GM19351 (cell line): ENCODE measurements around the gene TPP2.

Source experiments
- ATAC-seq: cut with Tn5 transposase; IDR thresholded peaks from one replicate; pipeline ENCODE4 v1.9.1; 2021; ENCODE audit warnings: mild to moderate bottlenecking, moderate library complexity; ENCODE audit not compliant: unreplicated experiment

TPP2 gene

DNA sequence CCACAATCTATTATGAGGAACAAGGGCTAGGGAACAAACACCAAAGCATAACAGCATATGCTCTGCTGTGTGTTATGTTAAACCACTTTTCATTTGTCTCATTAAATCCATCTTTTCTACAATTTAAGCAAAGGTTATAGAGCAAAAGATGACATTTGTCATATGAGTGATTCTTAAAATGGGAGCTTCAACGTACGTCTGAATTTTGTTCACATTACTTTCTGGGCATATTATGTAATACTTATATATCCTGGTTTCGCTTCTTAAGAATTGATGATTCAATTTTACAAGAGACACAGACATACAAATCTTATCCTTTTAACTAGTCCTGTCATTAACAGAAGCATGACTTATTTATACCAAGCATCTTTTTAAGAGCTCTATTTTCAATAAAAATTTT lies 3.3 kb upstream of the TPP2 start:
- no peak for ATAC-seq

DNA sequence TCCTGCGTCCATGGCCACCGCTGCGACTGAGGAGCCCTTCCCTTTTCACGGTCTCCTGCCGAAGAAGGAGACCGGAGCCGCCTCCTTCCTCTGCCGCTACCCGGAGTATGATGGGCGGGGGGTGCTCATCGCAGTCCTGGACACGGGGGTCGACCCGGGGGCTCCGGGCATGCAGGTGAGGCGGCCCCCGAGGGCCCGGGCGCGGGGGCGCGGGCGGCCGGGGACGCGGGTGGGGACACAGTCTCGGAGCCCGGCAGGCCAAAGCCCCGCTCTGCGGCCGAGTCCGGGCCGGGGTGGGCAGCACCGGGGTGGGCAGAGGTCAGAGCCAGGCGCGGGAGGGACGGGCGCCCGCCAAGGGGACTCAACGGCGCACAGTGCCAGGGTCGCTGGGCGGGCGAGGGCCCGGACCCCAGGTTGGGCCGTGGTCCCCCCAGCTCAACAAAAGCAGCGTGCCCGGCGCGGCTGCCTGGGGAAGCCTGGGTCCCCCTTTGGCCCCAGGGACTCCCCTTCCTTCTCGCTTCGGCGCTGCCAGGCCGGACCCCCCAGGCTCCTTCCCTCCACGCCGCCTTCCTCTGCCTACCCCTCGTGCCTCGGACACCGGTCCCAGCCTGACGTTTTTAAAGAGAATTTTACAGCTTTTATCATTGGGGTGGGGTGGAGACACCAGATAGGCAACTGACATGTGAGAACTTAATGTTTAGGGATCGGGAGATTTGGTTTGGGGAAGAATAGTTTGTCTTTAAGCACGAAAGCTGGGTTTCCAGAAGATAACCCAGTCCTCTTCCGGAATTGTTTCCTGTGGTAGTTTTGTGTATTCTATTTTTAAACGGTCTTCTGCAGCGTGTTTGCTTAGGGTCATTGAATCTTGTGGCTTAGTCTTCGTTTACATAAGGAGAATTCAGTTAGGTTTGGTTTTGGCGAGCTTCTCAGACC lies 509 bp downstream of the TPP2 start:
- ATAC-seq, result peak; percentile 24

DNA sequence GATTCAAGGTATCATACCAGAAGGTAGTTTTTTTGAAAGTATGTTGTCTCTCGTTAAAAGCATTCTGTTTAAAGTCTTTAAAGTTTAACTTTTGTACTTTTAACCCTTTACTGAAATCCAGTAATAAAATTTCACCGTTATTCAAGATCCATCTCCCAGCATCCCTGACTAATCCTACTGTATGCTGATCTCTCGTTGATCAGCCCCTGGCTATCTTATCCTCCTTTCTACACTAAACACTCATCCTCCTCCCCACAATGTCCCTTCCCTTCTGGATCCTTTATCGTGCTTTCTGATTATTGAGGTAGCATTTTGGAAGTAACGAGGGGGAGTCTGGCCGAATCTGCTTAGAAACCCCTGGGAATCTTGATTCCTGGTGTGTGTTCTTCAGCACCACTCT lies 1.3 kb downstream of the TPP2 start:
- ATAC-seq, result no peak

DNA sequence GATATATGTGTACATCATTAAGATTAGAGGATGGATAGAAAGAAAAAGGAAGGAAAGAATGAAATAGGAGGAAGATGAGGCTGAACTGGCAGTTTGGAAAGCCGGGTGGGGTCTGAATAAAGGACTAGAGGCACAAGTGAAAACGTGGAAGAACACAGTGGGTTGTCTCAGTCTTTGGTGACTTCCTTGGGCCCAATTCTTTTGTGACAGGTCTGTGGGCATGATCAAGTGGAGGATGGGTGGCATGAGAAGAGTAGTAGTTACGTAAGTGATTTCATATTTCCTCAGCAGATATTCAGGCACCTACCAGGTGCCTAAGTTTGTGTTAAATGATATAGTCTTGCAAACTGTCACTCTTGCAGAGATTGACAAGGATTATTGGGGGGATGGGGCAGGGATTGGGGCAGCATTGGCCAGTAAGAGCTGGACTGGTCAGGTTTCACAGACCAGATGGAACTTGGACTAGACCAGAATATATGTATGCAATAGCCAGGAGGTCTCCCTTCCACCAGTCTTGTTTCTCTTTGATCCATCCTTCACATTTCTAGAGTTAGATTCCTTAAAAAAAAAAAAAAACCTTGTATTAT lies 2.7 kb downstream of the TPP2 start:
- ATAC-seq, result no peak

DNA sequence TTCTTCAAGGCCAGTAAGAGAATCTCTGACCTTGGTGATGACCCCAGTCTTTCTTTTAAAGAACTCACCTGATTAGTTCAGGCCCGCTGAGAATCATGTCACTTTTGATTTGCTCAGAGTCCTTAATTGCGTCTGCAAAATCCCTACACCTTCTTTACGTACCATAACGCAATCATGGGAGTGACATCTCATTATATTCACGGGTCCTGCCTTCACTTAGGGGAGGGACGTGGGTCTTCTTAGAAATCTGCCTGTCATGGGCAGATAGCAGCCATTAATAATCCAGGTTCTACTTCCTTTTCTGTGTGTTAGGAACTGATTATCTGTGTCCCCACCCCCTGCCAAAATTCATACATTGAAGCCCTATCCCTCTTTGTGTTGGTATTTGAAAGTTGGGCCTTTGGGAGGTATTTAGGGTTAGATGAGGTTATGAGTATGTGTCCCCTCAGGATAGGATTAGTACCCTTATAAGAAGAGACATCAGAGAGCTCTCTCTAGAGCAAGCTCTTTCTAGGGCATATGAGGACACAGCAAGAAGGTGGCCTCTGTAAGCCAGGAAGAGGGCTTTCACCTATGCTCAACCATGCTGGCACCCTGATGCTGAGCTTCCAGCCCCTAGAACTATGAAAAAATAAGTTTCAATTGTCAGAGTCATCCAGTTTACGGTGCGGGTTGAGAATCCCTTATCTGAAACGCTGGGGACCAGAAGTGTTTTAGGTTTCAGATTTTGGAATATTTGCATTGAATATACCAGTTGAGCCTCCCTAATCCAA lies 9.9 kb downstream of the TPP2 start:
- ATAC-seq, result no peak

DNA sequence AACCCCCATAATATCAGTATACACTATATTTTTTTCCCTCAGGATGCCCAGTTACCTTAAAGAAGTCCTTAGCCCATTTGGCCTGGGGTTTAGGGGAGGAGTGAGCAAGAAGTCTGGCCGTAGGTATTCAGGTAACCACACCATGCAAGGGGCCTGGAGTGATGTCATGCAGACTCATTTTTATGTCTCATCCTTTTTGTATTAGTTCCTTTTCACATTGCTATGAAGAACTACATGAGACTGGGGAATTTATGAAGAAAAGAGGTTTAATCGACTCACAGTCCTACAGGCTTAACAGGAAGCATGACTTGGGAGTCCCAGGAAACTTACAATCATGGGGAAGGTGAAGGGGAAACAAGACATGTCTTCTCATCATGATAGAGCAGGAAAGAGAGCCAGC lies 12.2 kb downstream of the TPP2 start:
- ATAC-seq, result no peak

DNA sequence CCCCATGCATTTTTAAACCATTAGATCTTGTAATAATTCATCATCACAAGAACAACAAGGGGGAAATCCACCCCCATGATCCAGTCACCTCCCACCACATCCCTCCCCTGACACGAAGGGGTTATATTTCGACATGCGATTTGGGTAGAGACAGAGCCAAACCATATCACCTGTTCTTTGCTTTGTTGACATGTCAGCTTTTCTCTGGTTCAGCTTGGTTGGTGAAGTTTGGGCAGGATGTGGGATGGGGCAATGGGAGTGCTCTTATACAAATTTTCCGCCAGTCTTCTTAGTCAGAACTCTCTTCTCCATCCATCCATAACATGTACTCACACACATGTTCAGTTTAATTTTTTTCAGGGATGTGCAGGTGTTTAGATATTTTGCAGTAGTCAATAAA lies 12.9 kb downstream of the TPP2 start:
- ATAC-seq, result no peak

DNA sequence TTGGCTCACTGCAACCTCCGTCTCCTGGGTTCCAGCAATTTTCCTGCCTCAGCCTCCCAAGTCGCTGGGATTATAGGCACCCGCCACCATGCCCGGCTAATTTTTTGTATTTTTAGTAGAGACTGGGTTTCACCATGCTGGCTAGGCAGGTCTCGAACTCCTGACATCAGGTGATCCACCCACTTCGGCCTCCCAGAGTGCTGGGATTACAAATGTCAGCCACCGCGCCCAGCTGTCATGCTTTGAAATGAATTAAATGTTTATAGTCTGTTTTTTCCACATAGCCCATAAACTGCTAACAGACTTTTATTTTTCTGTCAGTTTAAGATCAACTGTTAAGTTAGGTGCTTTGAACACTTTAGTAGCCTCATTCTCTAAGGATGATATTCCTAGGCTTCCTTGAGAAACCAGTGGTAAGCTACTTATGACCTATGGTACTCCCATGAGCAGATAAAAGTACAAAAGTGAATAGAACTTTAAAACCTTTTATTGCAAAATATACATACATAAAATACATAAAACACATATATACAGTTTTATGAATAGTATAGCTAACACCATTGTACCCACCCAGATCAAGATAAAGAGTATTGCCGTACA lies 13.6 kb downstream of the TPP2 start:
- ATAC-seq, result no peak

DNA sequence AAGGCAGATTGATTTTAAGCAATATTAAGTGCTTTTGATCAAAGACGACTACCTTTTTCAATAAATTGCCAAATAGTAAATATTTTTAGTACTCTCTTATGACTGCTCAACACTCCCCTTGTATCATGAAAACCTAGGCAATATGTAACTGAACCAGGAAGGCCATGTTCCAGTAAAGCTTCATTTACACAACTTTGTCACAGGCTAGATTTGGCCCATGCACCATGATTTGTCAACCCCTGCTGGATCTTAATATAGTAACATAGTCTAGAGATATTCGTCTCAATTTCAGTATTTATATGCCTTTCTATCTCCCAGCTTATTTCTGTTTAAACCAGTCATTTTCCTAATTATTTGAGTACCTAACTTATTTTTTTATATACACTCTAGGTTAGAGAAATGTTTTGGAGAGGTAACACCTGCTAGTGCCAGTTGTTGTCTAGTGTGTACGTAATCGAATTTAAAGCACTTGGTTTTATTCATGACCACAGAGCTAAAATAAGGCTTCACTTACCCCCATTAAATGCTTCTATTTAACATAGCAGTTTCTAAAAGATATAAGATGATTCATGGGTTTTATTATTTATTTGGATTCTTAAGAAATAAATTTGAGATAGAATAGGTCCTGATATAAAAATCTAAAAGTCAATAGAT lies 21.0 kb downstream of the TPP2 start:
- ATAC-seq, result no peak

DNA sequence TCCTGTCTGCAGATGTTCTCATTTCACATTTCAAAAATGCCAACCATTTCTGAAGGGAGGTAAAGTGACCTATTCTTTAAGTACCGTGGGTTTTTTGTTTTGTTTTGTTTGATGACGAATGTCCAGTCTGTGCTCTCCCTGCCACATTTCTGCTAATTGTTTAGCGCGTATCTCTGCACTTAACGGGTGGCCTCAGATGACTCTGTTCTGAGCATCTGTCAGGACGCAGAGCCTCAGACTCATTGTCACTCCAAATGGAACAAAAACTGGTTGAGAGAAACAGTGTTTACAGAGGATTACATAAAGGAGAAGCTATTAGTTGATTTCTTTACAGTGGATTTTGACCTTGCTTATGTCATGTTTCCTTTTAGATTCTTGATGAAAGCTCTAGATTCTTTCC lies 23.7 kb downstream of the TPP2 start:
- ATAC-seq, result no peak

DNA sequence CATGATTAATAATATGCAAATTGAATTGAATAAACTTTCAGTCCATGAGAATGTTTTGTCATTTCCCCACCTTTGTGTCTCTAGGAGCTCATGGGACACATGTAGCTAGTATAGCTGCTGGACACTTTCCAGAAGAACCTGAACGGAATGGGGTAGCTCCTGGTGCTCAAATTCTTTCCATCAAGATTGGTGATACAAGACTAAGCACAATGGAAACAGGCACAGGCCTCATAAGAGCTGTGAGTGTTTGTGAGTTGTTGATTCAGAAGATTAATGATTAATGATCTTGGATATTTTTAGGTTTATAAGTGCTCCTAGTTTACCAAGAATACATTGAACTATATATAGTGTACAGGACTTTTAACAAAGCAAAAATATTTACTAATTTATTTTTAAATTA lies 30.1 kb downstream of the TPP2 start:
- no peak for ATAC-seq

DNA sequence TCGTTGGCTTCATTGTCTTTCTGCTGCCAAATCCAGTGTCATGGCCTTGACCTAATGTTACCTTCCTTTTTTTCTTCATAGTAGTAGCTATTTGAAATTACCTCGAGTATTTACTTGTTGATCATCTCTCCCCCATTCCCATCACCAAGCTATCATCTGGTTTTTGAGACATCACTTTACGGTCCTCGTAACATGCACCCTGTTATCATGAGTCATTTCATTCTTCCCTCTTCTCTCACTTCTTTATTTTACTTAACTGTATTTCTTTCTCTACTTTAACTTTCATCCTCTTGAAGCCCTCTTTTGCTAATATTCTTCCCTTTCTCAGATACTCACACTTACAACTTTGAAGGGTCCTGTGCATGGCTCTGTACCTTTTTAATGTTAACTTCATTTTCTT lies 31.8 kb downstream of the TPP2 start:
- peak; percentile 44 for ATAC-seq

DNA sequence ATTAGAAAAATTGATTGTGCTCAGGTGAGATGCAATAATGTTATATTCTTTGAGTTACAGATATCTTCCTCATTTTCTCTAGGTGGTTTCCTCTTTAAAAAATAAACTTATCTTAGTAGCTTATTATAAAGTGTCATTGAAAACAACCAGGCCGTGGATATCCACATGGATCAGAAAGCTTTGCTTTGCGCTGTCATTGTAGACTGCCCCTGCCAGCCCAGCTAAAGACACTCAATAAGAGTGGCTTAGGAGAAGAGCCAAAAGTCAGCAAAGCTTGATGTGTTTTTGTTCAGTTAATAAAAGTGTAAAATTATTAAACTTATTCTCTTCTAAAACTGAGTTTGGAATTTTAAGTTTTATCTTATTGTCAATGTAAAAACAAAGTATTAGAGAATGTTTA lies 34.4 kb downstream of the TPP2 start:
- no peak for ATAC-seq

DNA sequence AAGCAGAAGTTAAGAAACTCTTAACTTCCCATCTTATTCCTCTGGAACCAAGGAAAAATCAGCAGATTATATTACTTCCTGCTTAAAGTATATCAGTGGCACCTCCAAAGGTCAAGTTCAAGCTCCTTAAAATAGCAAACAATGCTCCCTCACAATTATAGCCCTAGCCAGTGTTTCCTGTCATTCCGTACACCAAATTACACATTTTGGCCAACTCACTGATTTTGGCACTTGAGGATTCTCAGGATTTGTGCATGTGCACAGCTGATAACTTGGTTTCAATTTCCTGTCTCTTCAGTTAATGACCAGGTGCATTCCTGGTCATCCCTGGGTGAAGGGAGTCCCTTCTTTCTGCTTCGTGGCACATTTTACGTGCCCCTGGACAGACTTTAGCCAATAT lies 42.0 kb downstream of the TPP2 start:
- ATAC-seq, result no peak

DNA sequence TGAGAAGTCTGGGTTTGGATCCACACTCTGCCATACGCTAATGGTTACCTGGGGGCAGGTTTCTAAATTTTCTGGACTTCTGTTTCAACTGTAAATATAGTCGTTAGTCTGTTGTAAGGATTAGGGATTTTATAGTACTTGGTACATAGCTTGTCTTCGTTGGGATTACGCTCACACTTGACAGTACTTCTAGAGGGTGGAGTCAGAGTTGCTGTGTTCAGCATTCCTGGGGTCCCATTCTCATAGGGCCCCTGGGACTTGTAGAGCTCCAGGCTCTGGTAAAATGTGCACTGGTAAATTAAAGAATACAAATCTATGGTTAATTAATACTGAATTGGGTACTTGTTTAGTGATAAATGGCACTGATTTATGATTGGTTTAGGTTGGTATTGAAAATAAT lies 45.2 kb downstream of the TPP2 start:
- ATAC-seq, result no peak

DNA sequence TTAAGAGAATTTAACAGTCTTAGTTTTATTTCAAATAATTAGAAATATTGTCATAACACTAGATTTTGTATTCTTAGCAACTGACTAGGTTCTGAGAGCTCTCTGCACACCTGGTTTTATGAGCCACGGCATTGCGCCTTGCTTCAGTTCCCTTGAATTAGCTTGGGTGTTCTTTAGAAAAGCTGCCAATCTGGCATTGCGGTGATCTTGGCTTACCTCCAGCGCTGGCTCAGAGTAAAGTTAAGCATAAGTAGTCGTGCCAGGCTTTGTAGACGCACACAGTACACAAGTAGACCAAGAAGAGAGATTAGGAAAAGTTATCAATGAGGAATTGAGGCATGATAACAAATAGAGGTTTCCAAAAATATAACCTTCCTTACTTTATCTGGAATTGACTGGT lies 45.7 kb downstream of the TPP2 start:
- no peak for ATAC-seq

DNA sequence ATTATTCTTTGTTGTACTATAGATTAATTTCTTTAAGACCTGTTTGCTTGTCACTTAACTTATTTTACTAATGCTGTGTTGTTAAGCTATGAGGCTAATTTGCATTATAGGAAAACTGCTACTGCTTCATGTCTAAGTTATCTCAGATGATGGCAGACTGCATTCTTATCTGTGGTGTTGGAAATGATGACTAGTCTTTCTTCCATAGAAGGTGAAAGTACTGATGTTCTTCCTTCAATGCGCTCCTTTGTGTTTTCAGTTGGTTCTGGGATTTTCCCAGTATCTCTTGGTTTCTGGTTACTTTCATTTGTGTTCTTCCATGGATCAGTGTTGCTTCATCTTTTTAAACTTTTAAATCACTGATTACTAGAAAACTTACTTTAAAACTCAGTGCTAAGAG lies 46.9 kb downstream of the TPP2 start:
- ATAC-seq, result no peak

DNA sequence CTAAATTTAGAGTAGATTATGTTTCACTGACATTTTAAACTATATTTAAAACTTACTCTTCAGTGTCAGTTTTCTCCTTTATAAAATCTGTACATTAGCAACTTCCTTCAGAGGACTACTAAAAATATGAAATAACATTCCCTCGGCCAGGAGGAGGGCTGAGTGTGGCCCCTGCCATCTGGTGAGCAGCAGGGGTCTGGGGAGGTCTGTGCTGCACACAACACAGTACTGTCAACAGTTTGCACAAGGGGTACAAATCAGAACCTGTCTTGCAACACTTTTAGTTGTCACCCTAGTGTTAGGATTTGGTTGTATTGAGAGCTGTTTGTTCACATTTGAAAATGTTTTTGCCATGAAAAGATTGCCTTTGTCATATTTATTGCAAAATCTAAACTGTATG lies 48.9 kb downstream of the TPP2 start:
- no peak for ATAC-seq

DNA sequence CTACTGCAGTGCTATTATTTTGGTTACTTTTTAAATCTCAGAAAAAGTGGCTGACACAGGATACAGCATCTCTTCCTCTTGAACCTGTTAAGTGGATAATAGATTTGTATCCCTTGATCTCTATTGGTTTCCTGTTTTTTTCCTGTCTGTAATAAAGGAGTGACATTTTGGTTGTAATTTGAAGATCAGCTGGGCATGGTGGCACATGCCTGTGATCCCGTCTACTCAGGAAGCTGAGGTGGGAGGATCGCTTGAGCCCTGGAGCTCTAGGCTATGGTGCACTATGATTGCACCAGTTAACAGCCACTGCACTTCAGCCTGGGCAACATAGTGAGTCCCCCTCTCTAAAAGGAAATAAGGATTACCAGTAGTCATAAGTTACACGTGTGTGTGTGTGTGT lies 51.3 kb downstream of the TPP2 start:
- ATAC-seq, result no peak

DNA sequence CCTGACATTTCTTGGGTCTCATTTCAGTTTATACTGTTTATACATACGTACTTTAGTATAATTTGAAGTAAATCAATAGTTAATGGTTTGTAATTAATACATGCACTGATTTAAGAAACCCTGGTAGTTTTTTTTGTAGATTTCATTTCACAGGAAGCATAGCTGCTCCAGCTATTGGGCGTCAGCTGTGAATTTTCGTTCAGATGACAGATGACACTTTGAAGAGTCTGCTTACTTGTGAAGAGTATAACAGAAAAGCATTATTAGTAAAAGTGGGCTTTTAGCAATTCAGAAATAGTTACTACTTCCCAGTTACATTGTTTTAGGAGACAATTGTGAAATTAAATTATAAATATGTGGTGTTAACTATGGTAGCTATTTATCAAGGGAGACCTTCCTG lies 53.7 kb downstream of the TPP2 start:
- no peak for ATAC-seq

DNA sequence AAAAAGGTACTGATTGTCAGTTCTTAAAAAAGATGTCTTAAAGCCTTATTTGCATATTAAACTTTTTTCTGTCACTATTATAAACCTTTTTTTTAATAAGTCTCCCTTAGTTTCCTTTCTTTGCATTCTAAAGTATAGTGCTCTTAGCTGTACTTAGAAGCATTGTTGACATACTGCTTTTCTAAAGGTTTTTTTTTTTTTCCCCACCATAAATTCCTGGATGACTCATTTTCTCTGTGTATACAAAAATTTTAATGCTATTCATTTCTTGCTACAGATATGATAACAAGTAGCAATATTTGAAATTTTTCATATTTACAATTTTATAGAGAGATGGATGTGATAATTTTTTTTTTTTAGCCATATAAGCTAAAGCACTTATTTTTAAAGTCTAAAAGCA lies 54.6 kb downstream of the TPP2 start:
- ATAC-seq, result no peak
